Gastrocnemius medialis (tissue), 4 donors: ENCODE data around the gene MRPL33. TPM values are rescaled to one million over a fixed set of nuclear protein-coding genes. Genes with fewer than 3 reads are reported as not detected.
A peak's percentile ranks its signal among the peaks of the same experiment; 100 is the strongest.

Experiments used
- ATAC-seq, 2 donors: fragments of 150-250 bp; one replicate each; pipeline ENCODE4 v1.9.1; 2016
- DNase-seq, 2 donors: peaks; one replicate each; pipeline ENCODE4 v3.0.0-alpha.2; 2019
- H3K27ac ChIP-seq, 4 donors: fragments of 200-600 bp; sonication (generic); 1 replicate in 1 of 4; 2 replicates in 3 of 4; pipeline ENCODE4 v1.5.1; 2016 to 2018; ENCODE audit warnings: mild to moderate bottlenecking in 2 of 4, moderate library complexity in 1 of 4
- H3K27me3 ChIP-seq, 3 donors: fragments of 200-600 bp; sonication (generic) in 2 of 3; 1 replicate in 1 of 3; 2 replicates in 2 of 3; pipeline versions ENCODE4 v1.5.1 to v1.6.0; 2016 to 2019; ENCODE audit warnings: mild to moderate bottlenecking in 1 of 3, moderate library complexity in 1 of 3
- H3K36me3 ChIP-seq, 2 donors: fragments of 200-600 bp; sonication (generic) in 1 of 2; one replicate each; pipeline ENCODE4 v1.5.1; 2017 to 2018
- H3K4me1 ChIP-seq, 2 donors: fragments of 200-600 bp; sonication (generic) in 1 of 2; one replicate each; pipeline ENCODE4 v1.5.1; 2016 to 2017; ENCODE audit warnings: mild to moderate bottlenecking in 2 of 2
- H3K4me3 ChIP-seq, 4 donors: fragments of 200-600 bp; sonication (generic) in 3 of 4; 1 replicate in 1 of 4; 2 replicates in 3 of 4; pipeline ENCODE4 v1.5.1; 2016 to 2019; ENCODE audit warnings: mild to moderate bottlenecking in 2 of 4
- H3K9me3 ChIP-seq, 3 donors: fragments of 200-600 bp; sonication (generic) in 2 of 3; 1 replicate in 1 of 3; 2 replicates in 2 of 3; pipeline ENCODE4 v1.5.1; 2016 to 2019
- POLR2A ChIP-seq, 2 donors: fragments of 450-650 bp; IDR thresholded peaks; one replicate each; pipeline ENCODE4 v1.6.1; 2017; ENCODE audit warnings: antibody characterized with exemption in 2 of 2, mild to moderate bottlenecking in 2 of 2, moderate library complexity in 2 of 2
- in situ Hi-C, 4 donors: fragments of 200-750 bp; cut with MboI; loops; one replicate each; pipeline versions ENCODE4 v1.15.0 to v1.8.0; 2017; ENCODE audit warnings: low sequenced_read_pairs in 4 of 4
- intact Hi-C: fragments of 100-400 bp; cut with DNase I; formaldehyde crosslinking; loops from one replicate; pipeline ENCODE4 v1.15.1; 2023; ENCODE audit warnings: low total_unique reads
- total RNA-seq, 4 donors: library from RNA; depleted of rRNA; stranded (reverse); fragments of >200 nt; gene quantifications; one replicate each; pipeline versions ENCODE4 v1.1.0 to v1.2.3, GENCODE V29; 2016
- TF ChIP-seq, protein P1 (sequence below), 5 experiments: fragments of 450-650 bp in 3 of 5; fragments of 200-600 bp in 2 of 5; sonication (generic) in 2 of 5; IDR thresholded peaks in 4 of 5; conservative IDR thresholded peaks in 1 of 5; 1 replicate in 4 of 5; 2 replicates in 1 of 5; pipeline ENCODE4 v1.5.1; 2016 to 2019; ENCODE audit warnings: antibody characterized with exemption in 5 of 5, mild to moderate bottlenecking in 3 of 5, moderate library complexity in 3 of 5

MRPL33 gene
- total RNA-seq, 4 donors from 2014 or later, result 231 to 500 (median 388) TPM

DNA sequence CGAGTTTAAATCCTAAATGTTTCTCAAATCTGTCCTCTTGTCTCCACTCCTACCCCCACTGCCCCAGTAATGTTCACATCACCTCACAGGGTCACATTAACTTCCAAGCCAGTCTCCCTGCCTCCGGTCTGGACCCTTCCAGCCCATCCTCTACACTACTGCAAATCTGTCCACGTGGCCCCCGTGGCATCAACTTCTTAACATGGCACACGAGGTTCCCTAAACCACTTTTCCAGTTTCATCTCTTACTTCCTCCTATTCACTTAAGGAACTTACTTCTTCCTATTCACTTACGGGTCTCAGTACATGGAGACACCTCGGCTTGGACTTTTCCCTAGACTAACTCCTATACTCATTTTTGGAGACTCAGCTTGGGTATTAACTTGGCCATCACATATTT is 27.0 kb downstream of the MRPL33 start:
- no peak for ATAC-seq
- intact Hi-C loops, result no loop called here
- Histone ChIP-seq H3K9me3 (no peaks in the 10 kb centered on the region), H3K36me3 (no peaks in the 10 kb centered on the region), H3K4me1 (peaks cover 53 to 69% of the 10 kb centered on the region in 2 donors), H3K4me3 (no peak overlapping the region), H3K27ac (peak overlapping the region; percentile 83 to 94 (median 87)), H3K27me3 (no peaks in the 10 kb centered on the region)
- TF ChIP-seq POLR2A (IDR thresholded peaks at IDR 0.05), result no peak
- TF ChIP-seq, protein P1, sequence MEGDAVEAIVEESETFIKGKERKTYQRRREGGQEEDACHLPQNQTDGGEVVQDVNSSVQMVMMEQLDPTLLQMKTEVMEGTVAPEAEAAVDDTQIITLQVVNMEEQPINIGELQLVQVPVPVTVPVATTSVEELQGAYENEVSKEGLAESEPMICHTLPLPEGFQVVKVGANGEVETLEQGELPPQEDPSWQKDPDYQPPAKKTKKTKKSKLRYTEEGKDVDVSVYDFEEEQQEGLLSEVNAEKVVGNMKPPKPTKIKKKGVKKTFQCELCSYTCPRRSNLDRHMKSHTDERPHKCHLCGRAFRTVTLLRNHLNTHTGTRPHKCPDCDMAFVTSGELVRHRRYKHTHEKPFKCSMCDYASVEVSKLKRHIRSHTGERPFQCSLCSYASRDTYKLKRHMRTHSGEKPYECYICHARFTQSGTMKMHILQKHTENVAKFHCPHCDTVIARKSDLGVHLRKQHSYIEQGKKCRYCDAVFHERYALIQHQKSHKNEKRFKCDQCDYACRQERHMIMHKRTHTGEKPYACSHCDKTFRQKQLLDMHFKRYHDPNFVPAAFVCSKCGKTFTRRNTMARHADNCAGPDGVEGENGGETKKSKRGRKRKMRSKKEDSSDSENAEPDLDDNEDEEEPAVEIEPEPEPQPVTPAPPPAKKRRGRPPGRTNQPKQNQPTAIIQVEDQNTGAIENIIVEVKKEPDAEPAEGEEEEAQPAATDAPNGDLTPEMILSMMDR (IDR thresholded peaks at IDR 0.05 in 4 of 5, conservative IDR thresholded peaks at IDR 0.05 in 1 of 5), result no peak
- no peak for DNase-seq
- in situ Hi-C loops, result no loop called here

DNA sequence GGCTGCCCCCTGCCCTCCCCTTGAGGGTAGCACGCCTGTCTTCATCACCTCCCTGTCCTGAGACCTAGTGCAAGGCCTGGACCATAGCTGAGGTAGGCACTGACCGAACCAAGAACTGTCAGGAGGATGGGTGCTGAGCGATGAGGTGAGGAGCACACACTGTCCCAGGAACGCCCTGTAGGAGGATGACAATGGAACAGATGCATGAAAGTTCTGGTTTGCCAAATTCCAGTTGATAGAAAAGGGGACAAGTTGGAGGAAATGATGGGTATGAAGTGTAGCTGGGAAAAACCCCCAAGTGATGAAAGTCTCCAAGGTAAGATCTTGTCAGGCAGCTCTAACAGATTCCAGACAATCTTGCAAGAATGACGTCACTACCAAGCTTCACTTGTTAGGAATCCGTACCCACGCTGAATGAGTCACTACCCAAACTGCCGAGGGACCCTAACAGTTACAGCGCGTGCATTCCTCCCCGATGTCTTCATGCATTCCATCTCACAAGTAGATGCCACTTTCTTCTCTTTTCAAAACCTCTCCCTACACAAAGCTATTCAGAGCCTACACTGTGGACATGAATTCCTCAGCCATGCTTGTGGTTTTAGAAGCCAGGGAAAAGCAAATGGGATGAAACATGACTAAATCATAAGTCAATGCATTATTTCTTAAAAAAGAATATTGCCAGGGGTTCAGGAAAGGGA is 27.6 kb downstream of the MRPL33 start:
- DNase-seq (peak in 1 of 2 donors; percentile 65), ATAC-seq (peak; percentile 31 to 49)
- H3K4me1 ChIP-seq, result peaks cover 58 to 74% of the 10 kb centered on the region in 2 donors
- in situ Hi-C loops (no loop called here), intact Hi-C loops (no loop called here)
- H3K36me3 ChIP-seq, result no peaks in the 10 kb centered on the region
- H3K9me3 ChIP-seq, result no peaks in the 10 kb centered on the region
- TF ChIP-seq, protein P1 (IDR thresholded peaks at IDR 0.05 in 4 of 5, conservative IDR thresholded peaks at IDR 0.05 in 1 of 5), result no peak
- TF ChIP-seq POLR2A (IDR thresholded peaks at IDR 0.05), result no peak
- H3K27ac ChIP-seq, result peak overlapping the region; percentile 83 to 94 (median 87)
- H3K27me3 ChIP-seq, result no peaks in the 10 kb centered on the region
- H3K4me3 ChIP-seq, result no peak overlapping the region

DNA sequence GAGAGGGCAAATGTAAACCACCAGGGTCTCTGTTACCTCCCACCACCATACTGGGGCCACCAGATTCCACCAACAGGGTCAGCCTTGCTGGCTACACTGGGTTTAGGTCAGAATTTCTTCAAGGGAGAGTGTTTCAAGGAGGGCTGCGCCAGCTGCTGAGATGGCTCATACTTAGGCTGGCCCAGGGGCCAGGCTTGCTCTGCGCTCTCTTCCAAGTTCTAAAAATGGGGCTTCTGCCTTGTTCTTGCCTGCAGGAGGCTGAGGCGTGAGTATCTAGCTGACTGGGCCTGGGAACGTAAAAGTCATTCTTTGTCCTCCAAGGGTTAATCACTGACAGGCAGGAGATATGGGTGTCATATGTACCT is 28.1 kb downstream of the MRPL33 start:
- intact Hi-C loops, result loop anchor here (5.0 kb wide), 1 partner anchor 598 kb away; no protein-coding TSS in a partner anchor
- TF ChIP-seq, protein P1 (IDR thresholded peaks at IDR 0.05 in 4 of 5, conservative IDR thresholded peaks at IDR 0.05 in 1 of 5), result no peak
- no peak for TF ChIP-seq POLR2A (IDR thresholded peaks at IDR 0.05)

DNA sequence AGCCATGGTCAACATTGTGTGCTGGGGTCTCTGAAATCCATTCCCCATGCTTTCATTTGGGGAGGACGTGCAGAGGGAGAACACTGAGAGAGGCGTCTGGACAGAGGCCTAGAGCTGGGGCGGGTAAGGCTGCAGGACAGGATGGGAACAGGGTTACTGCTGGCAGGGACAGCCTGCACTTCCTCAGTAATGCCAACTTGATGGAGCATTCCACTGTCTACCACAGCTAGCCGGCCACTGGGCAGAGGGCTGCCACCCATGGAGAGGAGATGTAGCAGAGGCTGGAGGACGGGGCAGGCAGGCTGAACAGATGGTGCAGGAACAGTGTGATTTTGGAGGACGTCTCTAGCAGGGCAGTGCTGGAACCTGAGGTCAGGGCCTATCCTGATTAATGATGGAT is 29.3 kb downstream of the MRPL33 start:
- intact Hi-C loops, result loop anchor here (5.0 kb wide), 1 partner anchor 596 kb away; no protein-coding TSS in a partner anchor
- no peak for ATAC-seq
- Histone ChIP-seq H3K36me3 (no peaks in the 10 kb centered on the region), H3K4me1 (peaks cover 55 to 73% of the 10 kb centered on the region in 2 donors), H3K27ac (peak overlapping the region in 2 of 4 donors; percentile 85 to 94), H3K27me3 (no peaks in the 10 kb centered on the region), H3K9me3 (no peaks in the 10 kb centered on the region), H3K4me3 (no peak overlapping the region)
- DNase-seq, result no peak
- in situ Hi-C loops, result no loop called here
- TF ChIP-seq, protein P1 (IDR thresholded peaks at IDR 0.05 in 4 of 5, conservative IDR thresholded peaks at IDR 0.05 in 1 of 5), result no peak
- no peak for TF ChIP-seq POLR2A (IDR thresholded peaks at IDR 0.05)

More for the DNA sequence above, 28.1 kb downstream of the MRPL33 start:
- no peaks in the 10 kb centered on the region for H3K9me3 ChIP-seq
- in situ Hi-C loops, result no loop called here
- ATAC-seq (no peak), DNase-seq (no peak)
- H3K27me3 ChIP-seq, result no peaks in the 10 kb centered on the region
- H3K27ac ChIP-seq, result peak overlapping the region; percentile 83 to 94 (median 87)
- H3K36me3 ChIP-seq, result no peaks in the 10 kb centered on the region
- H3K4me3 ChIP-seq, result no peak overlapping the region
- H3K4me1 ChIP-seq, result peaks cover 63 to 79% of the 10 kb centered on the region in 2 donors
